Keratinocyte (primary cell): Measurements from ENCODE around the gene LIMD2. TPM values are rescaled to one million over a fixed set of nuclear protein-coding genes. Genes with fewer than 3 reads are reported as not detected.

Experiments used
- DNase-seq: peaks from one replicate; pipeline ENCODE4 v3.0.0-alpha.2; 2011; ENCODE audit warnings: low read depth, missing footprints, low spot score
- FAIRE-seq: peaks from 2 replicates; lab custom pipeline; 2011; peaks lifted over from hg19 to GRCh38; lab: Jason Lieb, UNC
- H2AFZ ChIP-seq: 2 replicates; pipeline ENCODE4 v1.6.0; 2012; ENCODE audit warnings: low read length, control low read depth, inconsistent platforms; ENCODE audit not compliant: control insufficient read depth
- H3K27ac ChIP-seq: 2 replicates; pipeline ENCODE4 v1.5.1; 2011; ENCODE audit warnings: low read length; ENCODE audit not compliant: control insufficient read depth, insufficient read depth
- H3K27me3 ChIP-seq: 3 replicates; pipeline ENCODE4 v1.6.0; 2011; ENCODE audit warnings: low read length; ENCODE audit not compliant: control insufficient read depth, insufficient read depth; ENCODE audit errors: extremely low read depth
- H3K36me3 ChIP-seq, 2 experiments: 2 replicates in 1 of 2; 3 replicates in 1 of 2; pipeline ENCODE4 v1.5.1; 2011; ENCODE audit warnings: low read length in 2 of 2, mild to moderate bottlenecking in 1 of 2; ENCODE audit not compliant: control insufficient read depth in 2 of 2, insufficient read depth in 2 of 2; ENCODE audit errors: extremely low read depth in 1 of 2
- H3K4me1 ChIP-seq: 3 replicates; pipeline ENCODE4 v1.5.1; 2011; ENCODE audit warnings: low read length; ENCODE audit not compliant: control insufficient read depth, insufficient read depth; ENCODE audit errors: extremely low read depth
- H3K4me2 ChIP-seq: 3 replicates; pipeline ENCODE4 v1.6.0; 2011; ENCODE audit warnings: low read depth, low read length; ENCODE audit not compliant: control insufficient read depth, insufficient read depth; ENCODE audit errors: extremely low read depth
- H3K4me3 ChIP-seq, 3 experiments: fragments of 200-600 bp in 1 of 3; sonication (generic) in 1 of 3; 2 replicates in 2 of 3; 3 replicates in 1 of 3; pipeline ENCODE4 v1.5.1; 2011 to 2016; ENCODE audit warnings: low read length in 3 of 3, mild to moderate bottlenecking in 3 of 3, control low read depth in 2 of 3, inconsistent platforms in 1 of 3, low read depth in 1 of 3, mixed read lengths in 1 of 3, mixed run types in 1 of 3, moderate library complexity in 1 of 3; ENCODE audit not compliant: control insufficient read depth in 2 of 3, insufficient read depth in 2 of 3; ENCODE audit errors: extremely low read depth in 1 of 3
- H3K79me2 ChIP-seq: 2 replicates; pipeline ENCODE4 v1.6.0; 2012; ENCODE audit warnings: low read length; ENCODE audit not compliant: control insufficient read depth, insufficient read depth
- H3K9ac ChIP-seq: 3 replicates; pipeline ENCODE4 v1.6.0; 2011; ENCODE audit warnings: low read length; ENCODE audit not compliant: control insufficient read depth, insufficient read depth; ENCODE audit errors: extremely low read depth
- H3K9me1 ChIP-seq: 3 replicates; pipeline ENCODE4 v1.6.0; 2011; ENCODE audit warnings: low read length; ENCODE audit not compliant: control insufficient read depth, insufficient read depth; ENCODE audit errors: extremely low read depth
- H3K9me3 ChIP-seq: 2 replicates; pipeline ENCODE4 v1.5.1; 2012; ENCODE audit warnings: low read depth, low read length; ENCODE audit not compliant: control insufficient read depth
- H4K20me1 ChIP-seq: 3 replicates; pipeline ENCODE4 v1.6.0; 2011; ENCODE audit warnings: low read length; ENCODE audit not compliant: control insufficient read depth, insufficient read depth; ENCODE audit errors: extremely low read depth
- EZH2 ChIP-seq: IDR thresholded peaks from one replicate; pipeline ENCODE4 v1.6.1; 2012; ENCODE audit warnings: inconsistent platforms, mild to moderate bottlenecking, low read length, moderate library complexity
- dilution Hi-C: fragments of 300-500 bp; cut with MboI; formaldehyde crosslinking; loops from one replicate; pipeline ENCODE4 v1.7.0; 2020; ENCODE audit warnings: low sequenced_read_pairs; ENCODE audit not compliant: extremely low pct_ligation_motif_present
- polyA plus RNA-seq, 5 experiments: library from polyadenylated mRNA; depleted of rRNA in 3 of 5; stranded (reverse) in 3 of 5; stranded (forward) in 1 of 5; unstranded in 1 of 5; fragments of >200 nt; gene quantifications; 1 replicate in 1 of 5; 2 replicates in 3 of 5; 3 replicates in 1 of 5; pipeline versions ENCODE4 v1.2.1 to v1.2.3, GENCODE V29; 2011 to 2012; ENCODE audit warnings: missing spikeins in 2 of 5, low read depth in 1 of 5, low replicate concordance in 1 of 5
- TF ChIP-seq, protein P1 (sequence below), 3 experiments: IDR thresholded peaks in 1 of 3; conservative IDR thresholded peaks in 1 of 3; optimal IDR thresholded peaks in 1 of 3; 2 replicates in 2 of 3; 3 replicates in 1 of 3; pipeline versions ENCODE3 to v1.5.1; 2011; ENCODE audit warnings: low read length in 3 of 3, mild to moderate bottlenecking in 3 of 3, moderate library complexity in 2 of 3, control low read depth in 1 of 3, inconsistent platforms in 1 of 3; ENCODE audit not compliant: insufficient read depth in 2 of 3; ENCODE audit errors: extremely low read depth in 1 of 3

Gene LIMD2
- polyA plus RNA-seq, 1 donor (not counting 4 experiments of a cell fraction or from before 2014, with no cell fraction given) = 1.6 TPM

GRCh38 chr17:63704836-63705235 is 4.9 kb upstream of the LIMD2 start:
- Histone ChIP-seq H3K79me2 (no peaks in the 10 kb centered on the region), H3K9ac (no peak overlapping the region), H3K27me3 (no peaks in the 10 kb centered on the region), H2AFZ (no peak overlapping the region), H3K4me1 (no peaks in the 10 kb centered on the region), H3K4me2 (no peak overlapping the region), H3K36me3 (peaks cover 0 to 25% of the 10 kb centered on the region in 2 experiments), H3K4me3 (no peak overlapping the region), H3K27ac (no peak overlapping the region), H3K9me1 (no peaks in the 10 kb centered on the region), H4K20me1 (no peaks in the 10 kb centered on the region), H3K9me3 (no peaks in the 10 kb centered on the region)
- FAIRE-seq (no peak), DNase-seq (no peak)
- TF ChIP-seq, protein P1, sequence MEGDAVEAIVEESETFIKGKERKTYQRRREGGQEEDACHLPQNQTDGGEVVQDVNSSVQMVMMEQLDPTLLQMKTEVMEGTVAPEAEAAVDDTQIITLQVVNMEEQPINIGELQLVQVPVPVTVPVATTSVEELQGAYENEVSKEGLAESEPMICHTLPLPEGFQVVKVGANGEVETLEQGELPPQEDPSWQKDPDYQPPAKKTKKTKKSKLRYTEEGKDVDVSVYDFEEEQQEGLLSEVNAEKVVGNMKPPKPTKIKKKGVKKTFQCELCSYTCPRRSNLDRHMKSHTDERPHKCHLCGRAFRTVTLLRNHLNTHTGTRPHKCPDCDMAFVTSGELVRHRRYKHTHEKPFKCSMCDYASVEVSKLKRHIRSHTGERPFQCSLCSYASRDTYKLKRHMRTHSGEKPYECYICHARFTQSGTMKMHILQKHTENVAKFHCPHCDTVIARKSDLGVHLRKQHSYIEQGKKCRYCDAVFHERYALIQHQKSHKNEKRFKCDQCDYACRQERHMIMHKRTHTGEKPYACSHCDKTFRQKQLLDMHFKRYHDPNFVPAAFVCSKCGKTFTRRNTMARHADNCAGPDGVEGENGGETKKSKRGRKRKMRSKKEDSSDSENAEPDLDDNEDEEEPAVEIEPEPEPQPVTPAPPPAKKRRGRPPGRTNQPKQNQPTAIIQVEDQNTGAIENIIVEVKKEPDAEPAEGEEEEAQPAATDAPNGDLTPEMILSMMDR (optimal IDR thresholded peaks at IDR 0.05 in 1 of 3, IDR thresholded peaks at IDR 0.05 in 1 of 3, conservative IDR thresholded peaks at IDR 0.05 in 1 of 3; ENCODE audit: extremely low read depth in 1 of 3, insufficient read depth in 2 of 3, low read length in 3 of 3) = no peak
- no peak for TF ChIP-seq EZH2
- dilution Hi-C loops = no loop called here

DNA sequence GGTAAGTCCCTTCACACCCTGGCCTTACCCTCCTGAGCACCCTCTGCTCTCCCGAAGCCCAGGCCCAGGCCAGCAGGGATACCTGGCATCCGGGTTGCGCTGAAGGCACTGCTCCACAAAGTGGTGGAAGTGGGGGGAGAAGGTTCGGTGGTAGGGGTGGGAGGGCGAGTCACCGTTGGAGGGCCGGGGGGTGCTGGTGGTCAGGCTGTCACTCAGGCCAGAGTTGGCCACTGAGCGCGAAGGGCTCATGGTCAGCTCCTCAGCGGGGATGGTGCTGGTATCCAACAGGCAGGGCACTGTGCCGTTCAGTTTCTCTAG is 4.3 kb upstream of the LIMD2 start:
- no peak overlapping the region for H2AFZ ChIP-seq
- no peaks in the 10 kb centered on the region for H3K9me3 ChIP-seq
- H3K79me2 ChIP-seq = no peaks in the 10 kb centered on the region
- no peaks in the 10 kb centered on the region for H4K20me1 ChIP-seq
- H3K9me1 ChIP-seq = no peaks in the 10 kb centered on the region
- no peak for FAIRE-seq
- DNase-seq = no peak
- H3K27ac ChIP-seq = no peak overlapping the region
- H3K4me1 ChIP-seq = no peaks in the 10 kb centered on the region
- H3K4me2 ChIP-seq = no peak overlapping the region
- no peaks in the 10 kb centered on the region for H3K27me3 ChIP-seq
- dilution Hi-C loops = no loop called here
- H3K9ac ChIP-seq = no peak overlapping the region
- H3K36me3 ChIP-seq = peaks cover 0 to 21% of the 10 kb centered on the region in 2 experiments
- TF ChIP-seq EZH2 = no peak
- TF ChIP-seq, protein P1 (optimal IDR thresholded peaks at IDR 0.05 in 1 of 3, IDR thresholded peaks at IDR 0.05 in 1 of 3, conservative IDR thresholded peaks at IDR 0.05 in 1 of 3; ENCODE audit: extremely low read depth in 1 of 3, insufficient read depth in 2 of 3, low read length in 3 of 3) = no peak
- no peak overlapping the region for H3K4me3 ChIP-seq
